ENCODE results near the gene ILRUN. TPM values are rescaled to one million over a fixed set of nuclear protein-coding genes. Genes with fewer than 3 reads are reported as not detected.
"Not testable (repeated sequence)": the region's sequence is repeated elsewhere in the genome, so short reads cannot be mapped to it uniquely, and the experiment has no call there.

Gene ILRUN
- total RNA-seq, 2 experiments from 2014 or later: 66.1 to 73.8 TPM

DNA sequence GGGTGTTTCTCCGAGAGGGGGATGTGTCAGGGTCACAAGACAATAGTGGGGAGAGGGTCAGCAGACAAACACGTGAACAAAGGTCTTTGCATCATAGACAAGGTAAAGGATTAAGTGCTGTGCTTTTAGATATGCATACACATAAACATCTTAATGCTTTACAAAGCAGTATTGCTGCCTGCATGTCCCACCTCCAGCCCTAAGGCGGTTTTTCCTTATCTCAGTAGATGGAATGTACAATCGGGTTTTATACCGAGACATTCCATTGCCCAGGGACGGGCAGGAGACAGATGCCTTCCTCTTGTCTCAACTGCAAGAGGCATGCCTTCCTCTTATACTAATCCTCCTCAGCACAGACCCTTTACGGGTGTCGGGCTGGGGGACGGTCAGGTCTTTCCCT, 23.1 kb upstream of the ILRUN start:
- DNase-seq; H3K4me1 Mint-ChIP-seq; H3K27ac Mint-ChIP-seq; H3K27me3 Mint-ChIP-seq; H3K9me3 Mint-ChIP-seq; ATAC-seq (ENCODE audit: low read depth); POLR2A ChIA-PET; H3K4me3 Mint-ChIP-seq; H3K36me3 Mint-ChIP-seq: not testable (repeated sequence)

DNA sequence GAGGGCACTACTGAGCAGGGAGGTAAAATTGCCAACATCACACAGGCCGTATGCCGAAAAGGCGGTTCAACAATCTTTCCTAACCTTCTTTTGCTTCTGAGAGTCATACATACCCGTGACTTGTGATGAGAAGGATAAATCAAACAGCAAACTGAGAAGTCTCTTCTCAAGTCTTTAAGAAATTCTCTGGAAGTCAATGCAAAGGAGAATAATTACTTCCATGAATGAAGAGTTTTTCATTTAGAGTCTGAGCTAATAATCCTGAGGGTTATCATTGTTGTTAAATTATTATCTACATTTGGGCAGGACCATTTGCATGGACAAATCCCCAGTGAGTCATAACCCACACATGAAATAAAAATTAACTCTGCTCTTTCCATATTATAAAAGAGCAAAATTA, 22.4 kb upstream of the ILRUN start:
- H3K27me3 Mint-ChIP-seq: peaks cover 3% of the 10 kb centered on the region
- H3K27ac Mint-ChIP-seq: no peak overlapping the region
- ATAC-seq (ENCODE audit: low read depth) (no peak), DNase-seq (no peak)
- H3K4me1 Mint-ChIP-seq: no peaks in the 10 kb centered on the region
- H3K9me3 Mint-ChIP-seq: no peaks in the 10 kb centered on the region
- no peaks in the 10 kb centered on the region for H3K36me3 Mint-ChIP-seq
- POLR2A ChIA-PET: no interaction called here
- no peak overlapping the region for H3K4me3 Mint-ChIP-seq

DNA sequence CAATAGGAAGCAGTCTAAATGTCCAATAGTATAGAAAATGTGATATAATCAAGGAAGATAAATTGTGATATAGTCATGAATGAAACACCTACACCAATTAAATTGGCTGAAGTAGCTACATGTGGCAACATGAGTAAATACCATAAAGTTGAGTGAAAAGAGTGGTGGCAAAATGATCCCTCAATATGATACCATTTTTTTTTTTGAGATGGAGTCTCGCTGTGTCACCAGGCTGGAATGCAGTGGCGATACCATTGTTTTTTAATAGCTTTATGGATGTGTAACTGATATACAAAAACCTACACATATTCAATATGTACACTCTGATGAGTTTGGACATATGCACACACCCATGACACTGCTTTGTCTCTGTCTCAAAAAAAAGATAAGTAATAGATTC, 20.9 kb upstream of the ILRUN start:
- DNase-seq: no peak
- POLR2A ChIA-PET: no interaction called here
- Mint-ChIP-seq H3K27ac (no peak overlapping the region), H3K27me3 (peaks cover 3% of the 10 kb centered on the region), H3K4me3 (no peak overlapping the region), H3K9me3 (no peaks in the 10 kb centered on the region), H3K4me1 (no peaks in the 10 kb centered on the region), H3K36me3 (no peaks in the 10 kb centered on the region)
- no peak for ATAC-seq (ENCODE audit: low read depth)

DNA sequence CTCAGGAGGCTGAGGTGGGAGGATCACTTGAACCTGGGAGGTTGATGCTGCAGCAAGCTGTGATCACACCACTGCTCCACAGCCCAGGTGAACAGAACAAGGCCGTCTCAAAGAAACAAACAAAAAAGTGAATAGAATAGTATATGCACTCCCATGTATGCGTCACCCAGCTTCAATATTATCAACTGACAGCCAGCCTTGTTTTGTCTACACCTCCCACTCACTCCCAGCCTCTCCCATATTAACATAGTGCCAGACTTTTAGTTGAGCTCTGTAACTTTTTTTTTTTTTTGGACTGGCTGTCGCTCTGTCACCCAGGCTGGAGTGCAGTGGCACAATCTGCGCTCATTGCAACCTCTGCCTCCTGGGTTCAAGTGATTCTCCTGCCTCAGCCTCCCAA, 18.1 kb upstream of the ILRUN start:
- Mint-ChIP-seq H3K27me3 (peaks cover 3% of the 10 kb centered on the region), H3K9me3 (no peaks in the 10 kb centered on the region), H3K36me3 (no peaks in the 10 kb centered on the region), H3K4me1 (peaks cover 2% of the 10 kb centered on the region), H3K4me3 (no peak overlapping the region), H3K27ac (no peak overlapping the region)
- DNase-seq: no peak
- ATAC-seq (ENCODE audit: low read depth): no peak
- POLR2A ChIA-PET: no interaction called here

DNA sequence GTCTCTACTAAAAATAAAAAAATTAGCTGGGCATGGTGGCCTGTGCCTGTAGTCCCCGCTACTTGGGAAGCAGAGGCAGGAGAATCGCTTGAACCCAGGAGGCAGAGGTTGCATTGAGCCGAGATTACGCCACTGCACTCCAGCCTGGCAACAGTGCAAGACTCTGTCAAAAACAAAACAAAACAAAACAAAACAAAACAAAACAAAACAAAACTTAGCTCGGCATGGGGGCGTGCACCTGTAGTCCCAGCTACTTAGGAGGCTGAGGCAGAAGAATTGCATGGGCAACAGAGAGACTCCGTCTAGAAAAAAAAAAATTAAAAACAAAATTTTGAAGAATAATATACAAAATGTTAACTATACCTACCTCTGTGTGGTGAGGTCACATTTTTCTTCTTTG, 16.3 kb upstream of the ILRUN start:
- ATAC-seq (ENCODE audit: low read depth); DNase-seq; H3K27me3 Mint-ChIP-seq; H3K4me3 Mint-ChIP-seq; H3K4me1 Mint-ChIP-seq; POLR2A ChIA-PET; H3K27ac Mint-ChIP-seq; H3K36me3 Mint-ChIP-seq; H3K9me3 Mint-ChIP-seq: not testable (repeated sequence)

DNA sequence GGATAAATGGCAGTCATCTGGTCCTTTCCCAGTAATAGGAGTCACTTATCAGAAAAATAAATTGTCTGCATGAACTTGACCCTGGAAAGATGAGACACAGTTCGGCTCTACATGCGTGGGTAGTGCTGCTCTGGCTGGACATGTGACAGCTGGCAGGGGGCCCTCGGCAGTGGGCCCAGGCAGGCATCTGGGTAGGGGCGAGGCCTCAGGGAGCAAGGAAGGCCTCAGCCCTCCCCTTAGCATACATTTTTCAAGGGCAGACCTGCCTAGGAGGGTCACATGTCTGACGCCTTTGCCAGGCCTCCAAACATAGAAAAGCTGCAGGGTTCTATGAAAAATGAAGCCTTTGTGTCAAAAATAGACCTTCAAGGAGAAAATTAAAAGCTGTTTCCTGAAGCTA, 12.8 kb upstream of the ILRUN start:
- POLR2A ChIA-PET: no interaction called here
- ATAC-seq (ENCODE audit: low read depth) (no peak), DNase-seq (no peak)
- no peaks in the 10 kb centered on the region for H3K27me3 Mint-ChIP-seq
- H3K27ac Mint-ChIP-seq: no peak overlapping the region
- no peaks in the 10 kb centered on the region for H3K9me3 Mint-ChIP-seq
- no peak overlapping the region for H3K4me3 Mint-ChIP-seq
- peaks cover 3% of the 10 kb centered on the region for H3K4me1 Mint-ChIP-seq
- H3K36me3 Mint-ChIP-seq: no peaks in the 10 kb centered on the region

DNA sequence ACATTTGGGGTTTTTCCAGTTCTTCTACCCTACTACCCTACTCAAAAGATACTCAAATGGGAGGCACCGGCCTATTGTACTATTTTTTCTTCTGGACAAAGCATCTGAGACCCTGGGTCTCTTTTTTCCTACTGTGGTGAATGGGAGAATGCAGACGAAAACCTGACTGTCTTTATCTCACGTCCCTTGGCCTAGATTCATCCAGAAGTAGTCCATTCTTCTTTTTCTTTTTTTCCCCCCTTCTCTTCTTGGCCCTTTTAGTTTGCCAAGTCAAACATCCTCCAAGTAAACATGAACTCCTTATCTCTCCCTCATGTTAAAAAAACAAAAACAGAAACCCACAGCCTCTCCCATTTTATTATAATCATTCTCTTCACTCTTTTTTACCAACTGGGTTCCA, 8.7 kb upstream of the ILRUN start:
- Mint-ChIP-seq H3K27ac (peak overlapping the region; percentile 3), H3K4me3 (no peak overlapping the region), H3K4me1 (peaks cover 5% of the 10 kb centered on the region), H3K9me3 (no peaks in the 10 kb centered on the region), H3K36me3 (no peaks in the 10 kb centered on the region), H3K27me3 (no peaks in the 10 kb centered on the region)
- ATAC-seq (ENCODE audit: low read depth) (no peak), DNase-seq (no peak)
- POLR2A ChIA-PET: no interaction called here

DNA sequence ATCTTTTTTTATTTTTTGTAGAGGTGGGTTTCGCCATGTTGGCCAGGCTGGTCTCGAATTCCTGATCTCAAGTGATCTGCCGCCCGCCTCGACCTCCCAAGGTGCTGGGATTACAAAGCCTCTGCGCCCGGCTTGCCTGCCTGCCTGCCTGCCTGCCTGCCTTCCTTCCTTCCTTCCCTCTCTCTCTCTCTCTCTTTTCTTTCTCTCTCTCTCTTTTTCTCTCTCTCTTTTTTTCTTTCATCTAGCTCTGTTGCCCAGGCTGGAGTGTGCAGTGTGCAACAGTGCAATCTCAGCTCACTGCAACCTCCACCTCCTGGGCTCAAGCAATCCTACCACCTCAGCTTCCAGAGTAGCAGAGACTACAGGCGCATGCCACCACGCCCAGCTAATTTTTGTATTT, 4.6 kb upstream of the ILRUN start:
- Mint-ChIP-seq H3K27ac (no peak overlapping the region), H3K9me3 (no peaks in the 10 kb centered on the region), H3K36me3 (no peaks in the 10 kb centered on the region), H3K27me3 (no peaks in the 10 kb centered on the region), H3K4me3 (no peak overlapping the region), H3K4me1 (peaks cover 9% of the 10 kb centered on the region)
- no peak for ATAC-seq (ENCODE audit: low read depth)
- no peak for DNase-seq
- POLR2A ChIA-PET: no interaction called here

DNA sequence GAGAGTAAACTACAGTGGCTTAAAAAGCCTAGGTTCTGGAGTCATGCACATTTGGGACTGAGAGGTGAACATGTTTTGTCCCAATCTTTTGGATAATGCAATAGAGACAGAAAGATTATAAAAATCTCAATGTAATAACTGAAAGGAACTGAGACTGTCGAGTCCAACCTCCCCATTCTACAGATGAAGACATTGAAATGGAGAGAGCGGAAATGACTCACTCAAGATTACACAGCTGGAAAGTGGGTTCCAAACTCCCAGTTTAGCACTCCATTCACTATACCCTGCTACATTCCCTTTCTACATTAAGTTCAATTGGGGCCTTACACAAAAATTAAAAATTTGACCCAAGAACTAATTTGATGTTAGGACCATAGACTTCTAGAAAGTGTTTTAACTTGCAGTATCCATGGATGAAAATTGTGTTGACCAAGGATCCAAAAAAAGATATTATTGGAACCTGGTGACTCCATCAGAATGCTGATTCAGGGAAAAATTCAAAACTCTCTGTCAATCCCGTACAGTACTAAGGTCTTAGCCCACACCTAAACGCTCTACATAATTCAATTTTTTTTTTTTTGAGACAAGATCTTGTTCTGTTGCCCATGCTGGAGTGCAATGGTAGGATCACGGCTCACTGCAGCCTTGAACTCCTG, 1.5 kb upstream of the ILRUN start:
- POLR2A ChIA-PET: interaction anchor here (1.0 kb wide), 2 partner anchors 41 to 59 kb away, joined by 4 to 6 read pairs; partner anchors contain the start of gene SNRPC
- Mint-ChIP-seq H3K9me3 (no peaks in the 10 kb centered on the region), H3K4me1 (peaks cover 30% of the 10 kb centered on the region), H3K27me3 (no peaks in the 10 kb centered on the region), H3K4me3 (peak overlapping the region; percentile 98), H3K36me3 (peaks cover 13% of the 10 kb centered on the region), H3K27ac (no peak overlapping the region)
- ATAC-seq (ENCODE audit: low read depth) (no peak), DNase-seq (no peak)

DNA sequence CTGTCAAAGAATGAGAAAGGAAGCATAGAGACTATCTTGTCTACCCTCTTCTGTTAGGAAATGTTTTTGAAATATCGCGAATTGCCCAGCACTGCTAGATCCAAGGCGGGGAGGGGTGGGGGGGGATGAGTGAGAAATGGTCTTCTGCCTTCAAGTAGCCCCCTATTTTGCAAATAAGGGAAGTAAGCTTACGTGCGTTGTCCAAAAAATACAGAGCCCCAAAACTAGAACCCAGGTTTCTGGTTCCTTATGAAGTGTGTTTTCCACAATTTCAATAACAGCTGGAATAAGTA, 923 bp upstream of the ILRUN start:
- POLR2A ChIA-PET: interaction anchor here (1.0 kb wide), 2 partner anchors 41 to 59 kb away, joined by 4 to 6 read pairs; partner anchors contain the start of gene SNRPC

DNA sequence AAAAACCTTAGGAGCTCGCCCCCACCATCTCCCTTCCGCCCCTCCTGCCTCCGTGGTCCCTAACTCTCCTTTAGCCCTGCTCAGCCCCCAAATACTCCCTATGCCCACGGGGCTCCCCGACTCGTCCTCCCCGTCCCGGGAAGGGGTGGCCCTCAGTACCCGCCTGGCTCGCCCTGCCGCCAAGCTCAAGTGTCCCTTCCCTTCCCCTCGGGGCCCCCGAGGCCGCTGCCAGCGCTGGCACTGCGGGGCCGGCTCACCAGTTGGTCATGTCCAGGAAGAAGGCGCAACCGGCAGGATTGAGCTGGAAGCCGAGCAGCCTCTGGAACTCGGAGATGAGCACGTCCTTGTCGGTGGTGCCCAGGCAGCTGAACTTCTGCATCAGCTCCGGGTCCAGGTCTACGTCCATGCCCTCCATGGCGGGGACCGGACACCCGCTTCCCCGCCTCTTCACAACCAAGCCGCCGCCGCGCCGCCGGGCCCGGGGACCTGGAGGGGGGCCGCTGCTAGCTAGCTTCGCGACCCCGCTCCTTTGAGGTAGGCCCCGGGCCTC, 303 bp downstream of the ILRUN start:
- Mint-ChIP-seq H3K27me3 (no peaks in the 10 kb centered on the region), H3K4me1 (peaks cover 31% of the 10 kb centered on the region), H3K27ac (peak overlapping the region; percentile 81), H3K9me3 (no peaks in the 10 kb centered on the region), H3K4me3 (peak overlapping the region; percentile 98), H3K36me3 (peaks cover 13% of the 10 kb centered on the region)
- POLR2A ChIA-PET: interaction anchor here (0.5 to 2.1 kb wide), 9 partner anchors 21 to 1145 kb away, joined by 3 to 24 read pairs (median 4); partner anchors contain the start of genes BLTP3A, HMGA1, SNRPC and TAF11
- DNase-seq: no peak
- peak; percentile 64 for ATAC-seq (ENCODE audit: low read depth)

More for the DNA sequence above, 923 bp upstream of the ILRUN start:
- Mint-ChIP-seq H3K27ac (peak overlapping the region; percentile 99), H3K4me3 (peak overlapping the region; percentile 98), H3K4me1 (peaks cover 30% of the 10 kb centered on the region), H3K9me3 (no peaks in the 10 kb centered on the region), H3K27me3 (no peaks in the 10 kb centered on the region), H3K36me3 (peaks cover 13% of the 10 kb centered on the region)
- DNase-seq: no peak
- no peak for ATAC-seq (ENCODE audit: low read depth)

DNA sequence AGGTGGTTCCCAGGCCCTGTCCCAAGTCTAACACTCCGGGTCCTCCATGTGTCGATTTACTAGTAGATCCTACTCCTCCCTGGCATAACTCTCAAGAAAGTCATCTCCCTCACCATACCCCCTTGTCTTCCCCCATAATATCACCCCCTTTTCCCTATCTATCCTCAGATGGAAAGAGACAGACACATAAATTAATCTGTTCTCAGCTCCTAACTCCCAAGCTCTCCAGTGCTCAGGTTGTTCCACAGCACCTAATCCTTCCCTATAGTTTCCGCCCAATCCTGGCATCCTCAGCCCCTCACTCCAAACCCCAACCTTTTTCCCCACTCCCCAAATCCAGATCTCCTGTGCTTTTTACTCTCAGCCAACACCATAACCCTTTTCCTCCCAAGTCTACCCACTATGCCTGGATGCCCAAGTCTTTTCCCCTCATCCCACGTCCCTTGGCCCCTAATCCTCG, 808 bp downstream of the ILRUN start:
- no peak for ATAC-seq (ENCODE audit: low read depth)
- Mint-ChIP-seq H3K27ac (peak overlapping the region; percentile 81), H3K36me3 (peaks cover 13% of the 10 kb centered on the region), H3K27me3 (no peaks in the 10 kb centered on the region), H3K4me3 (peak overlapping the region; percentile 98), H3K4me1 (peaks cover 34% of the 10 kb centered on the region), H3K9me3 (no peaks in the 10 kb centered on the region)
- POLR2A ChIA-PET: interaction anchor here (0.7 to 2.1 kb wide), 8 partner anchors 21 to 459 kb away, joined by 3 to 24 read pairs (median 4); partner anchors contain the start of genes BLTP3A, HMGA1, SNRPC and TAF11
- DNase-seq: no peak

DNA sequence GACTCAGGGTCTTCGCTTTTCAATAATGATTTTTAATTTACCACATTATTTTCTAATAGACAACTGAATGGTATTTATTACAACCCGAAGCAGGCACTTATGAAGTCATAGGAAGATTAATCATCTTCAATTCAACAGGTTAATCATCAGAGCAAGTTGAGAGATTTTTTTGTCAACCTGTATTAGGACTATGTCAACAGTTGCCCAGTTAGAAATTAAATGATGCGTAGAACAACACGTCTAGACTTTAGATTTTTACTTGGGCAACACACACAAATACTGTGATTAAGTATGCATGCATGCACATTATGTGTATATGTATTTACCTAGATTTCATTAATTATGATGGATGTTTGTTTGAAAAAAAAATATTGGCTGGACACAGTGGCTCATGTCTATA, 4.3 kb downstream of the ILRUN start:
- Mint-ChIP-seq H3K4me1 (peaks cover 46% of the 10 kb centered on the region), H3K27me3 (no peaks in the 10 kb centered on the region), H3K9me3 (peaks cover 1% of the 10 kb centered on the region), H3K4me3 (no peak overlapping the region), H3K27ac (no peak overlapping the region), H3K36me3 (peaks cover 27% of the 10 kb centered on the region)
- no peak for ATAC-seq (ENCODE audit: low read depth)
- POLR2A ChIA-PET: interaction anchor here (0.6 kb wide), 1 partner anchor 115 kb away, joined by 5 read pairs; no protein-coding TSS in a partner anchor
- DNase-seq: no peak

DNA sequence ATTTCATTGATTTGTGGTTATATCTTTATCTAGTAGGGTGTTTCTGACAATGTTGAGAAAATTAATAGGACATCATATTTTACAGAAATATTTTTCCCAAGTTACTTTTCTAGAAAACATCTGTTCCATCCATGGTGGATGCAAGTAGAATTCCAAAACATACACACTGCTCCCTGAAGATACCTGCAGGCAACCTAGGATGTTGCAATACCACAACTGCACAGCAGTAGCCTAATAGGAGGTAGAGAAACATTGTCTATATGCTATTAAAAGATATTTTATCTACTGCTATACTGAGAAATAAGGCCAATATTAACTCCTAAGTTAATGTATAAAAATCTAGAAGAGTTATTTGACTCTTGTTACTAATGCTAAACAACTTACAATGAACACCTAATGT, 6.8 kb downstream of the ILRUN start:
- POLR2A ChIA-PET: no interaction called here
- Mint-ChIP-seq H3K27me3 (no peaks in the 10 kb centered on the region), H3K4me3 (no peak overlapping the region), H3K9me3 (peaks cover 1% of the 10 kb centered on the region), H3K4me1 (peaks cover 43% of the 10 kb centered on the region), H3K27ac (no peak overlapping the region), H3K36me3 (peaks cover 26% of the 10 kb centered on the region)
- DNase-seq (no peak), ATAC-seq (ENCODE audit: low read depth) (no peak)
